ENCODE results near the gene TAS2R9. TPM values are rescaled to one million over a fixed set of nuclear protein-coding genes. Genes with fewer than 3 reads are reported as not detected.
"Not testable (repeated sequence)": the region's sequence is repeated elsewhere in the genome, so short reads cannot be mapped to it uniquely, and the experiment has no call there.

TAS2R9 gene
- total and polyA plus RNA-seq, 2 of the 8 experiments (the other 6 are each of a cell fraction or from before 2014, with no cell fraction given) = not detected

DNA sequence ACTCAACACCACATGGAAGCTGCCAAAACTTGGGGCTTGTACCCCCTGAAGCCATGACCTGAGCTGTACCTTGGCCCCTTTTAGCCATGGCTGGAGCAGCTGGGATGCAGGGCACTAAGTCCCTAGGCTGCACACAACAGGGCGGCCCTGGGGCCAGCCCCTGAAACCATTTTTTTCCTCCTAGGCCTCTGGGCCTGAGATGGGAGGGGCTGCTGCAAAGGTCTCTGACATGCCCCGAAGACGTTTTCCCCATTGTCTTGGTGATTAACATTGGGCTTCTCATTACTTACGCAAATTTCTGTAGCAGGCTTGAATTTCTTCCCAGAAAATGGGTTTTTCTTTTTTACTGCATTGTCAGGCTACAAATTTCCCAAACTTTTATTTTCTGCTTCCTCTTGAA, 18.2 kb downstream of the TAS2R9 start:
- H2BK5ac ChIP-seq (ENCODE audit: low read depth, low read length); H3K56ac ChIP-seq (replicated peaks; ENCODE audit: insufficient read length, low read depth, low read length); POLR2A ChIA-PET (ENCODE audit: partially characterized antibody); H3K27me3 ChIP-seq (replicated peaks in 1 of 4; ENCODE audit: control insufficient read depth in 3 of 4, extremely low read depth in 1 of 4, insufficient read depth in 3 of 4, low read length in 3 of 4); H2AFZ ChIP-seq (ENCODE audit: low read length); H3K36me3 ChIP-seq (ENCODE audit: control insufficient read depth in 2 of 4, insufficient read depth in 4 of 4, low read length in 3 of 4); H3K27ac ChIP-seq (ENCODE audit: low read depth, low read length); H3K79me2 ChIP-seq (ENCODE audit: control insufficient read depth in 1 of 2, insufficient read depth in 2 of 2, low read length in 2 of 2); H4K8ac ChIP-seq (ENCODE audit: extremely low read depth, insufficient read depth, low read length); H2BK120ac ChIP-seq (replicated peaks; ENCODE audit: low read depth, low read length); H4K91ac ChIP-seq (replicated peaks; ENCODE audit: insufficient read length, low read length); H3K14ac ChIP-seq (ENCODE audit: insufficient read length); H4K20me1 ChIP-seq (replicated peaks in 1 of 2; ENCODE audit: control insufficient read depth in 1 of 2, insufficient read depth in 2 of 2, low read length in 2 of 2); H3K4me2 ChIP-seq (ENCODE audit: insufficient read depth in 1 of 2, low read depth in 2 of 2, low read length in 2 of 2); H3K23me2 ChIP-seq (ENCODE audit: low read depth, low read length); H2BK20ac ChIP-seq (ENCODE audit: low read length); H3K79me1 ChIP-seq (ENCODE audit: low read depth, low read length); H4K5ac ChIP-seq (ENCODE audit: insufficient read length, low read depth, low read length); H2BK15ac ChIP-seq (ENCODE audit: low read length); H3K18ac ChIP-seq (ENCODE audit: extremely low read depth, low read length); H2BK12ac ChIP-seq (ENCODE audit: low read depth, low read length); DNase-seq (ENCODE audit: low read depth in 1 of 2, low spot score in 2 of 2); H3K4me3 ChIP-seq (ENCODE audit: extremely low read depth in 1 of 4, insufficient read depth in 2 of 4, low read depth in 3 of 4, low read length in 4 of 4); H3K9me3 ChIP-seq (ENCODE audit: insufficient read depth in 2 of 2, low read depth in 1 of 2, low read length in 1 of 2); H3K9ac ChIP-seq (replicated peaks in 1 of 4; ENCODE audit: extremely low read depth in 1 of 4, low read depth in 3 of 4, low read length in 3 of 4); FAIRE-seq; H3K4ac ChIP-seq (replicated peaks; ENCODE audit: insufficient read length, low read depth, low read length); H3K4me1 ChIP-seq (replicated peaks in 1 of 4; ENCODE audit: control insufficient read depth in 3 of 4, insufficient read depth in 4 of 4, low read length in 3 of 4); H2AK5ac ChIP-seq (ENCODE audit: low read depth, low read length); CTCF ChIA-PET (ENCODE audit: partially characterized antibody); H3K23ac ChIP-seq (ENCODE audit: insufficient read length): not testable (repeated sequence)
- WGBS, 2 experiments (ENCODE audit: extremely low coverage in 1 of 2, insufficient coverage in 1 of 2, insufficient read length in 1 of 2, insufficient replicate concordance in 2 of 2, low coverage in 1 of 2, low lambda C conversion rate in 2 of 2, missing lambda C conversion rate in 1 of 2) = 75% methylated on average over 4 of the region's 4 CpGs; no CpG with 5 or more reads in 1 of the 2 experiments
